ENCODE results near the gene PLET1.

DNA sequence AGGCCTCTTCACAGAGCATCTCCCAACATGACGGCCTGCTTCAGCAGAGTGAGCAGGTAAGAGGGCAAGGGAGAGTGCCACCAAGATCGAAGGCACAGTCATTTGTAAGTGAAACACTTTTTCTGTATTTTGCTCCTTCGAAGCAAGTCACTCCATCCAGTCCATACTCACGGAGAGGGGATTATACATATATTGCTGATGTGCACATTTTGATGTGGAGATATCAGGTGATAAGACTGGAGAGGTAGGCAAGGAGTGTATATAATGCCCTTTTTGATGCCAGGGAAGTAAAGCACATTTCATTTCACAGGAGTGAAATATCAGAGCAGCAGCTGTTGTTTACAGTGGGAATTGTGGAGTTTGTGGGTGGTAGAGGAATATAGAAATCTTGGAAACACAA lies 23.2 kb downstream of the PLET1 start:
- TF ChIP-seq, protein P1, sequence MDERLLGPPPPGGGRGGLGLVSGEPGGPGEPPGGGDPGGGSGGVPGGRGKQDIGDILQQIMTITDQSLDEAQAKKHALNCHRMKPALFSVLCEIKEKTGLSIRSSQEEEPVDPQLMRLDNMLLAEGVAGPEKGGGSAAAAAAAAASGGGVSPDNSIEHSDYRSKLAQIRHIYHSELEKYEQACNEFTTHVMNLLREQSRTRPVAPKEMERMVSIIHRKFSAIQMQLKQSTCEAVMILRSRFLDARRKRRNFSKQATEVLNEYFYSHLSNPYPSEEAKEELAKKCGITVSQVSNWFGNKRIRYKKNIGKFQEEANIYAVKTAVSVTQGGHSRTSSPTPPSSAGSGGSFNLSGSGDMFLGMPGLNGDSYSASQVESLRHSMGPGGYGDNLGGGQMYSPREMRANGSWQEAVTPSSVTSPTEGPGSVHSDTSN (CRISPR knock-in tag; IDR thresholded peaks at IDR 0.05; ENCODE audit: low read depth): no peak
- TF ChIP-seq, protein P1 (tag; conservative IDR thresholded peaks at IDR 0.05; ENCODE audit: low read depth): no peak
- TF ChIP-seq, protein P2, sequence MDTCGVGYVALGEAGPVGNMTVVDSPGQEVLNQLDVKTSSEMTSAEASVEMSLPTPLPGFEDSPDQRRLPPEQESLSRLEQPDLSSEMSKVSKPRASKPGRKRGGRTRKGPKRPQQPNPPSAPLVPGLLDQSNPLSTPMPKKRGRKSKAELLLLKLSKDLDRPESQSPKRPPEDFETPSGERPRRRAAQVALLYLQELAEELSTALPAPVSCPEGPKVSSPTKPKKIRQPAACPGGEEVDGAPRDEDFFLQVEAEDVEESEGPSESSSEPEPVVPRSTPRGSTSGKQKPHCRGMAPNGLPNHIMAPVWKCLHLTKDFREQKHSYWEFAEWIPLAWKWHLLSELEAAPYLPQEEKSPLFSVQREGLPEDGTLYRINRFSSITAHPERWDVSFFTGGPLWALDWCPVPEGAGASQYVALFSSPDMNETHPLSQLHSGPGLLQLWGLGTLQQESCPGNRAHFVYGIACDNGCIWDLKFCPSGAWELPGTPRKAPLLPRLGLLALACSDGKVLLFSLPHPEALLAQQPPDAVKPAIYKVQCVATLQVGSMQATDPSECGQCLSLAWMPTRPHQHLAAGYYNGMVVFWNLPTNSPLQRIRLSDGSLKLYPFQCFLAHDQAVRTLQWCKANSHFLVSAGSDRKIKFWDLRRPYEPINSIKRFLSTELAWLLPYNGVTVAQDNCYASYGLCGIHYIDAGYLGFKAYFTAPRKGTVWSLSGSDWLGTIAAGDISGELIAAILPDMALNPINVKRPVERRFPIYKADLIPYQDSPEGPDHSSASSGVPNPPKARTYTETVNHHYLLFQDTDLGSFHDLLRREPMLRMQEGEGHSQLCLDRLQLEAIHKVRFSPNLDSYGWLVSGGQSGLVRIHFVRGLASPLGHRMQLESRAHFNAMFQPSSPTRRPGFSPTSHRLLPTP (IDR thresholded peaks at IDR 0.05; ENCODE audit: borderline replicate concordance, extremely low read depth, insufficient read length): no peak
- TF ChIP-seq POU5F1 (IDR thresholded peaks at IDR 0.05; ENCODE audit: borderline replicate concordance, low read depth, low read length, partially characterized antibody): no peak
- TF ChIP-seq, protein P3, sequence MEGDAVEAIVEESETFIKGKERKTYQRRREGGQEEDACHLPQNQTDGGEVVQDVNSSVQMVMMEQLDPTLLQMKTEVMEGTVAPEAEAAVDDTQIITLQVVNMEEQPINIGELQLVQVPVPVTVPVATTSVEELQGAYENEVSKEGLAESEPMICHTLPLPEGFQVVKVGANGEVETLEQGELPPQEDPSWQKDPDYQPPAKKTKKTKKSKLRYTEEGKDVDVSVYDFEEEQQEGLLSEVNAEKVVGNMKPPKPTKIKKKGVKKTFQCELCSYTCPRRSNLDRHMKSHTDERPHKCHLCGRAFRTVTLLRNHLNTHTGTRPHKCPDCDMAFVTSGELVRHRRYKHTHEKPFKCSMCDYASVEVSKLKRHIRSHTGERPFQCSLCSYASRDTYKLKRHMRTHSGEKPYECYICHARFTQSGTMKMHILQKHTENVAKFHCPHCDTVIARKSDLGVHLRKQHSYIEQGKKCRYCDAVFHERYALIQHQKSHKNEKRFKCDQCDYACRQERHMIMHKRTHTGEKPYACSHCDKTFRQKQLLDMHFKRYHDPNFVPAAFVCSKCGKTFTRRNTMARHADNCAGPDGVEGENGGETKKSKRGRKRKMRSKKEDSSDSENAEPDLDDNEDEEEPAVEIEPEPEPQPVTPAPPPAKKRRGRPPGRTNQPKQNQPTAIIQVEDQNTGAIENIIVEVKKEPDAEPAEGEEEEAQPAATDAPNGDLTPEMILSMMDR (IDR thresholded peaks at IDR 0.05 in 2 of 3, conservative IDR thresholded peaks at IDR 0.05 in 1 of 3; ENCODE audit: insufficient read depth in 2 of 3, low read depth in 1 of 3, low read length in 3 of 3): no peak
- TF ChIP-seq, protein P4, sequence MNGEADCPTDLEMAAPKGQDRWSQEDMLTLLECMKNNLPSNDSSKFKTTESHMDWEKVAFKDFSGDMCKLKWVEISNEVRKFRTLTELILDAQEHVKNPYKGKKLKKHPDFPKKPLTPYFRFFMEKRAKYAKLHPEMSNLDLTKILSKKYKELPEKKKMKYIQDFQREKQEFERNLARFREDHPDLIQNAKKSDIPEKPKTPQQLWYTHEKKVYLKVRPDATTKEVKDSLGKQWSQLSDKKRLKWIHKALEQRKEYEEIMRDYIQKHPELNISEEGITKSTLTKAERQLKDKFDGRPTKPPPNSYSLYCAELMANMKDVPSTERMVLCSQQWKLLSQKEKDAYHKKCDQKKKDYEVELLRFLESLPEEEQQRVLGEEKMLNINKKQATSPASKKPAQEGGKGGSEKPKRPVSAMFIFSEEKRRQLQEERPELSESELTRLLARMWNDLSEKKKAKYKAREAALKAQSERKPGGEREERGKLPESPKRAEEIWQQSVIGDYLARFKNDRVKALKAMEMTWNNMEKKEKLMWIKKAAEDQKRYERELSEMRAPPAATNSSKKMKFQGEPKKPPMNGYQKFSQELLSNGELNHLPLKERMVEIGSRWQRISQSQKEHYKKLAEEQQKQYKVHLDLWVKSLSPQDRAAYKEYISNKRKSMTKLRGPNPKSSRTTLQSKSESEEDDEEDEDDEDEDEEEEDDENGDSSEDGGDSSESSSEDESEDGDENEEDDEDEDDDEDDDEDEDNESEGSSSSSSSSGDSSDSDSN (IDR thresholded peaks at IDR 0.05; ENCODE audit: borderline replicate concordance in 1 of 2, low read depth in 2 of 2, low read length in 2 of 2): no peak
- no peak for TF ChIP-seq NR2C1 (IDR thresholded peaks at IDR 0.05)
- no peak for TF ChIP-seq NR2C1 (tag; IDR thresholded peaks at IDR 0.05)
- no peak for TF ChIP-seq CHCHD3 (CRISPR knock-in tag; IDR thresholded peaks at IDR 0.05)
- no peak for TF ChIP-seq ZNF24 (IDR thresholded peaks at IDR 0.05)
- no peak for TF ChIP-seq SP2 (IDR thresholded peaks at IDR 0.05; ENCODE audit: extremely low read depth, low read depth, low read length, poor library complexity, severe bottlenecking)
- TF ChIP-seq, protein P5, sequence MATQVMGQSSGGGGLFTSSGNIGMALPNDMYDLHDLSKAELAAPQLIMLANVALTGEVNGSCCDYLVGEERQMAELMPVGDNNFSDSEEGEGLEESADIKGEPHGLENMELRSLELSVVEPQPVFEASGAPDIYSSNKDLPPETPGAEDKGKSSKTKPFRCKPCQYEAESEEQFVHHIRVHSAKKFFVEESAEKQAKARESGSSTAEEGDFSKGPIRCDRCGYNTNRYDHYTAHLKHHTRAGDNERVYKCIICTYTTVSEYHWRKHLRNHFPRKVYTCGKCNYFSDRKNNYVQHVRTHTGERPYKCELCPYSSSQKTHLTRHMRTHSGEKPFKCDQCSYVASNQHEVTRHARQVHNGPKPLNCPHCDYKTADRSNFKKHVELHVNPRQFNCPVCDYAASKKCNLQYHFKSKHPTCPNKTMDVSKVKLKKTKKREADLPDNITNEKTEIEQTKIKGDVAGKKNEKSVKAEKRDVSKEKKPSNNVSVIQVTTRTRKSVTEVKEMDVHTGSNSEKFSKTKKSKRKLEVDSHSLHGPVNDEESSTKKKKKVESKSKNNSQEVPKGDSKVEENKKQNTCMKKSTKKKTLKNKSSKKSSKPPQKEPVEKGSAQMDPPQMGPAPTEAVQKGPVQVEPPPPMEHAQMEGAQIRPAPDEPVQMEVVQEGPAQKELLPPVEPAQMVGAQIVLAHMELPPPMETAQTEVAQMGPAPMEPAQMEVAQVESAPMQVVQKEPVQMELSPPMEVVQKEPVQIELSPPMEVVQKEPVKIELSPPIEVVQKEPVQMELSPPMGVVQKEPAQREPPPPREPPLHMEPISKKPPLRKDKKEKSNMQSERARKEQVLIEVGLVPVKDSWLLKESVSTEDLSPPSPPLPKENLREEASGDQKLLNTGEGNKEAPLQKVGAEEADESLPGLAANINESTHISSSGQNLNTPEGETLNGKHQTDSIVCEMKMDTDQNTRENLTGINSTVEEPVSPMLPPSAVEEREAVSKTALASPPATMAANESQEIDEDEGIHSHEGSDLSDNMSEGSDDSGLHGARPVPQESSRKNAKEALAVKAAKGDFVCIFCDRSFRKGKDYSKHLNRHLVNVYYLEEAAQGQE (IDR thresholded peaks at IDR 0.05; ENCODE audit: borderline replicate concordance): no peak
- TF ChIP-seq, protein P5 (CRISPR knock-in tag; IDR thresholded peaks at IDR 0.05; ENCODE audit: low read depth): no peak
